Left ventricle myocardium superior (tissue), 1 donor: ENCODE data around the gene CCBE1. TPM values are rescaled to one million over a fixed set of nuclear protein-coding genes. Genes with fewer than 3 reads are reported as not detected.
A peak's percentile ranks its signal among the peaks of the same experiment; 100 is the strongest.

Source experiments
- ATAC-seq: fragments of 200-7000 bp; cut with Tn5 transposase; one replicate; pipeline ENCODE4 v1.9.1; 2020; ENCODE audit warnings: mild to moderate bottlenecking, moderate library complexity
- DNase-seq: peaks from one replicate; pipeline ENCODE4 v3.0.0-alpha.2; 2020
- intact Hi-C: fragments of 100-400 bp; cut with micrococcal nuclease; formaldehyde crosslinking; loops from one replicate; pipeline ENCODE4 v1.11.0; 2022
- total RNA-seq: library from RNA; stranded (reverse); fragmentation: NEBNext Ultra II Directional; extraction: Animal tissue kit (Norgen Biotek cat#: 25700); gene quantifications from one replicate; pipeline ENCODE4 v1.2.1, GENCODE V29; 2021
- donor health status: DM: no; HTN: yes; CAD: no; lungs with severe emphysema.

CCBE1 gene
- total RNA-seq, 1 donor from 2014 or later, result 0.92 TPM

GRCh38 chr18:59564561-59564960 lies 132.7 kb downstream of the CCBE1 start:
- ATAC-seq (peak; percentile 19), DNase-seq (no peak)
- intact Hi-C loops, result no loop called here

DNA sequence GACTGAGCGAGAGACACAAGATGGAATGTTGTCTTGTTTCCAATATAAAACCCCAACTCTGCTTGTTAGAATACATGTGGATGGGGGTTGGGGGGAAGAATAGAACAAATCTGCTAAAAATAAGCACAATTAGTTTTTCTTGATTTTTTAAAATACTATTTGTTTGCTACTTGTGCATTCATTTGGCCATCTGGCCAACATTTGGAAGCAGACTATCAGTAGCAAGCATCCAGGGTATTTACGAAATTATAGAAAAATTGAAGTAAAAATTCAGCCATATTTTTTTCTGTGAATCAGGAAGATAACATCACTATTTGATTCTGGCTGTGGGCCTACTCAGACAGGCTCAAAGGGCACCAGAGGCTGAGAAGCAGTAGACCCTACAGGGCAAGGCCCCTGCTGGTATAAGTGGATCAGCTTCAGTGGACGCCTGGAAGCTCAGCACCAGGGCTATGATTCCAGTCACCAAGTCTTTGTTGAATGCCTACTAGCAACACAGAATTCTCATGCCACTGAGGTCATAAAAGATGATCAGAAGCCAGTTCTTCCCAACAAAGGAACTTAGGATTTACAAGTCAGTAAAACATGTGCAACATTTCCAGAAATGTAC lies 133.9 kb downstream of the CCBE1 start:
- intact Hi-C loops, result no loop called here
- ATAC-seq, result no peak
- no peak for DNase-seq

GRCh38 chr18:59562751-59563150 lies 134.5 kb downstream of the CCBE1 start:
- DNase-seq, result no peak

GRCh38 chr18:59561612-59562011 lies 135.6 kb downstream of the CCBE1 start:
- DNase-seq, result no peak
- ATAC-seq, result no peak
- intact Hi-C loops, result no loop called here

More at GRCh38 chr18:59562751-59563150, 134.5 kb downstream of the CCBE1 start:
- no peak for ATAC-seq
- intact Hi-C loops, result no loop called here

DNA sequence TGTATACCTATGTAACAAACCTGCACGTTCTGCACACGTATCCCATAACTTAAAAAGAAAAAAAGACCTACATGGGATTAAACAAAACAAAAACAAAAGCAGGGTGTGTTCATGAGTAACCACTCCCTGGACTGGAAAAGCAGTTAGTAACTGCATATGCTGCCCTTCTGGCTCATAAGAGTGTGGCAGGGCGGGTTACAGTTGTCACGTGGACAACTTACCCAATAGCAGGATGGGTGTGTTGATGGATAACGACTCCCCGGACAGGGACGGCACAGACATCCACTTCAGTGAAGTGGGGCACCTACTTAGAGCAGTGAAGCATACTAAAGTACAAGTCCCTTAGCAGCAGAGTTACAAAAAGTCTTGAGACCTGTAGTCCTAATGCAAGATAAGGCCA lies 136.7 kb downstream of the CCBE1 start:
- DNase-seq (no peak), ATAC-seq (no peak)
- intact Hi-C loops, result no loop called here

- DNase-seq (no peak), ATAC-seq (peak; percentile 67)
- intact Hi-C loops, result no loop called here
These were observed 137.7 kb downstream of the CCBE1 start for GRCh38 chr18:59559528-59559927.

DNA sequence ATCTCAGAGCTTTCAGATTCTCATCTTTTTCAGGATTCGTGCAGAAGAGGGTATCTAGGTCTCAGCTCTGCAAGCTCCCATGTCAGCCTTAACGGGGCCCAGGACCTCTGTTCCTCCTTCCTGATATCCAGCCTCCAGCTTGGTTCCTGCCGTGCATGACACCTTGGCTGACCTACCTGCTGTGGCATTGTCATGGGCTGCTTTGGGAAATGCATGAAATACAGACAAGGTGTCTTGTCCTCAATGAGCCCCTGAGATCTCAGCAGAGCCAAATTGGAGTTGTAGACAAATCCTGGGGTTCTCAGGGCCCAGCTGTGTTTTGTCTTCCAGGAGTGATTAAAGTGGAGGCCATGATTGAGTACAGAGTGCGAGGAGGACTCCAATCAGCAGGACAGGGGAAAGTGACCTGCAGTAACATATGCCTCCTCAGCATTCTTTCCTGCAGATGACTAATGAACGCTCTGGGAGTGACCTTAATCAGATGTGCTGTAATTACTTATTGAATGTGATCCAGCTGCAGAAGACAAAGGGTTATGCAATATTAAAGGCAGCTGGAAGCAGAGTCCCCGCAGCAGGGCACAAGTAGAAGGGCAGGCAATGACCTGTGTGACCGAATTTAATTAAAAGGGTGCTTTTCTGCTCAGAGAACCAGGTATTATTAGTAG lies 141.1 kb downstream of the CCBE1 start:
- intact Hi-C loops, result no loop called here
- DNase-seq (no peak), ATAC-seq (peak; percentile 20)

GRCh38 chr18:59554796-59555335 lies 142.4 kb downstream of the CCBE1 start:
- intact Hi-C loops, result no loop called here
- DNase-seq (no peak), ATAC-seq (no peak)

DNA sequence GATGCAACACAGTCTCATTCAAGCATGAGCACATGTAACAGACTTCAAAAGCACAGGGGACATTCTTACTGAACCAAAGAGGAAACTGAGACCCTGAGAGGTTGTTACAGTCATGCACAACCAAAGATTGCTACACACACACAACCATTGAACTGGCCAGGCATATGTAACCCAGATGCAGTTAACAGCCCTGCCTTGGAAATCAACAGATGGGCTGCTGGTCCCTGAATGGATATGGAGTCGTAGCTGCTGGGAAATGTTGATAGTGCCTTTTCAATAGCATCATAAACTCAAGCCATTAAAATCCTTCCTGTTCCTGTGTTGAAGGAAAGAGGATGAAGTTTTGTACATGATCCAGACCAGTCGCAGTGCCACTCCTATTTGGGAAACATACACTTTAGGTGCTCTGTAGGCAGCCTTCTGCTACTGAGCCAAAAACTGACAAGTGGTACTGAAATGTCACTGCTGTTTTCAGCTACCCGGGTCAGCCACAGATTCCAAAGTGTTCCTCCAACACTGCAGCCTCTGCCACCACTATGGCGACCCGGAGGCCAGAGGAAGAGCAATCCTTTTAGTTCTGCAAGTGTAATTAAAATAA lies 143.9 kb downstream of the CCBE1 start:
- DNase-seq (no peak), ATAC-seq (peak; percentile 54)
- intact Hi-C loops, result no loop called here

- DNase-seq, result peak; percentile 76
- intact Hi-C loops, result no loop called here
These were observed 145.2 kb downstream of the CCBE1 start for GRCh38 chr18:59551902-59552635.

GRCh38 chr18:59550174-59550516 lies 147.1 kb downstream of the CCBE1 start:
- ATAC-seq (peak; percentile 66), DNase-seq (no peak)
- intact Hi-C loops, result no loop called here

More at GRCh38 chr18:59551902-59552635, 145.2 kb downstream of the CCBE1 start:
- ATAC-seq, result peak; percentile 80

GRCh38 chr18:59549503-59550173 lies 147.6 kb downstream of the CCBE1 start:
- ATAC-seq (peak; percentile 47), DNase-seq (peak; percentile 52)
- intact Hi-C loops, result no loop called here

GRCh38 chr18:59547581-59548182 lies 149.5 kb downstream of the CCBE1 start:
- intact Hi-C loops, result no loop called here
- peak; percentile 58 for ATAC-seq
- DNase-seq, result peak; percentile 40

GRCh38 chr18:59546188-59546587 lies 151.0 kb downstream of the CCBE1 start:
- ATAC-seq (no peak), DNase-seq (no peak)
- intact Hi-C loops, result no loop called here

DNA sequence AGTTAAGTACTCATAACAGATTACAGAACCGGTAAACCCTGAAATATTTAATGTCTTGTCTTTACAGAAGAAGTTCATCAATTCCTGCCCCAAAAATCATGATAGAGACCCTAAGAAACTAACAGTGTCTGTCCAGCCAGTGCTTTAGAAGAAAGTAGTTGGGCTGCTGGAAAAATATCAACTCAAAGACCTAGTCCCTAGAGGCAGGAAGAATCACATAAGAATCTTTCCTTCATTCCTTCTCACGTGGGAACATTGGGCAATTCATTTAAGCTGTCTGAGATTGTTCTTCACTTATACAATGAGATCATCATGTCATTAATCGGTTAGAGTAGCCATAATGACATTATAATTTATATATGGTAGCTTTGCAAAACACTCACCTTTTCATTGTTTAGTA lies 156.4 kb downstream of the CCBE1 start:
- intact Hi-C loops, result no loop called here
- no peak for DNase-seq
- no peak for ATAC-seq

GRCh38 chr18:59540346-59540745 lies 156.9 kb downstream of the CCBE1 start:
- DNase-seq (no peak), ATAC-seq (no peak)
- intact Hi-C loops, result no loop called here

- intact Hi-C loops, result no loop called here
- ATAC-seq (no peak), DNase-seq (no peak)
These were observed 158.1 kb downstream of the CCBE1 start for GRCh38 chr18:59539108-59539507.

DNA sequence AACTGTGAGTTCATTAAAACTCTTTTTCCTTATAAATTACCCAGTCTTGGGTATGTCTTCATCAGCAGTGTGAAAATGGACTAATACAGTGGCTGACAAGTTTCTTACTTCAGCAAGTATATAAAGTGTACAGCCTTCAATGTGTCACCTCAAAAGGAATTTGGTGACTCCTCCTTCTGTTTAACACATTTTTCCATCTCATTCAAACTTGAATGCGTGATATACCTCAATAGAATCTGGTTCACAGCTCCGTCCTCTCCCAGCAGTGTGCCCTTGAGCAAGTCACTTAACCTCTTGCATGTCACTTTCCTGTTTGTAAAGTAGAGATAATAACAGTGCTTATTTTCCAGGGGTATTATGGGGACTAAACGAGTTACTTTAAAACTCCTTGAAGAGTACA lies 159.6 kb downstream of the CCBE1 start:
- ATAC-seq, result no peak
- intact Hi-C loops, result no loop called here
- no peak for DNase-seq

DNA sequence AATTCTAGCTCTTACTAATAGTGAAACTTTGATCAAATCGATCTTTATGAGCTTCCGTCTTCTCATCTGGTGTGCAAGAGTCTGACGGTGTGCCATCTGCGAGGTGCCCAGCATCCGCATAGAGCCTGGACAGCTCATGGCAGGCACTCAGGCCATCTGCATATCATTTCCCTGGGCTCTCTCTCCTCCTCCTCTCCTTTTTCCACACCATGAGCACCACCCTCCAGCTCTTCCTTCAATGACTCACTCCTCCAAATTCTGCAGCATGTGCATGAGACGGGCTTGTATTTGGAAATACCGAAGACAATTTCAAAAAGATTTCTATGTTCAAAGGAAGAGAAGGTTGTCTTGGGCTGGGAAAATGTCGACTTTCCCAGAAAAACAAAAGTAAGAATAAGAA lies 161.1 kb downstream of the CCBE1 start:
- intact Hi-C loops, result no loop called here
- DNase-seq (no peak), ATAC-seq (no peak)
